Embryonic facial prominence (tissue), 1 donor: ENCODE data around the gene GTF2A1.
"Not testable (repeated sequence)": the region's sequence is repeated elsewhere in the genome, so short reads cannot be mapped to it uniquely, and the experiment has no call there.

ENCODE experiments used
- DNase-seq: peaks from one replicate; pipeline ENCODE4 v3.0.0-alpha.2; 2016; ENCODE audit errors: extremely low spot score

Gene GTF2A1

DNA sequence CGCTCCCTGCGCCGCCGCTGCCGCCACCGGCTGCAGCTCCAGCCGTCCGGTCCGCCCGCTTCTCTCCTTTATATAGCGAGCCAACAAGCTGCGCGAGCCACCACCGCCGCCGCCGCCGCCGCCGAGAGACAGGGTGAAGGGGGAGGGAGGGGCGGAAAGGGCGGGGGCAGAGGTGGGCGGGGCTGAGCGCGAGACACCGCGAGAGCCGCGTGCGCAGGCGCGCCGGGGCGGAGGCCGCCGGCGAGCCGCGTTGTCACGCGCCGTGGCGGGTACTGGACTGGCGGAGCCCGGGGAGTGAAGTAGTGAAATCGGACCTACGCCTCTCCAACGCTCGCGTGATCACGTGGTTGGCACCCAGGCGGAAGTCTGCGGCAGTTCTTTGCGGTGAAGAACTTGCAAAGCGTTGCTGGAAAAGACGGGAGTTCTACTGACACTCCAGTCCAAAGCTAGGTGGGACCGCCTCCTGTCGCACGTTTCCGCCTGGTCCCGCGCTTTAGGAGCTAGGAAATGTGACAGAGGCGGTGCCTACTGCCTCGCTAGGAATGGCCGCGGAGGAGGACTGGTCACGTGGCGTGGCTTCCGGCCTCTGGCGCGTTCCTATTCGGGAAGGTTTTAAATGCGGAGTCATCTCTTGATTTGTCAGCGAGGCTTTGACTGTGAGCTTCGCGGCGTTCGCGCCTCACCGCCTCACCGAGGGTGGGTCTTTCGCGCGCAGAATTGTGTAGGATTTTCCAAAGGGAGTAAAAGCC, at the start of gene GTF2A1:
GTF2A1 (minus strand) TSS at position 130 of the 749 bp plus-strand sequence. CDS start 441 bp downstream, outside the sequence.
- peak; percentile 95 for DNase-seq

- DNase-seq: no peak
Observed at GRCh38 chr14:81269979-81270375, 49.2 kb upstream of the GTF2A1 start.

GRCh38 chr14:81269100-81269978, 48.6 kb upstream of the GTF2A1 start:
- DNase-seq: peak; percentile 32

GRCh38 chr14:81268016-81268416, 47.3 kb upstream of the GTF2A1 start:
- no peak for DNase-seq

DNA sequence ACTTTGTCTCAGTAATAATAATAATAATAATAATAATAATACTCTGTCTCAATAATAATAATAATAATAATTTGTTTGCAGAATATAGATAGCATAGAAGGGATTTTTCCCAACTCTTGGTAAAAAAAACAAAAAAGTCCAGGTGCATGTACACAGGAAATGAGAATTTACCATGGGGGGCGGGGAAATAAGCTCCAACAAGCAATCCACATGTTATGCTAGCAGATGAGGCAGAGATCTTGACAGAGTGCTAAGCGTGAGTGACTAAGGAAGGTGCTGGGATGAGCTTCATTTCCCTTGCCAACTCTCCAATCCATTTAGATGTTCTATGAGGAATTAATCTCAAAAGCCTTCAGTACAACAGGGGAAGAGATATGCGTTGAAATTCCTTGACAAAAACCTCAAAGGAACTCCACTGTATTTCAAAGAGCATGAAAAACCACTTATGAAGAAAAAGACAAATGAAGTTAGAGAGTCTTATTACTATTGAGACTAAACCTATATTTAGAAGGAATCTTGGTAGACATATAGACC, 44.9 kb upstream of the GTF2A1 start:
- no peak for DNase-seq

- DNase-seq: no peak
Observed at GRCh38 chr14:81264671-81265070, 43.9 kb upstream of the GTF2A1 start.

GRCh38 chr14:81263777-81264410, 43.1 kb upstream of the GTF2A1 start:
- DNase-seq: no peak

DNA sequence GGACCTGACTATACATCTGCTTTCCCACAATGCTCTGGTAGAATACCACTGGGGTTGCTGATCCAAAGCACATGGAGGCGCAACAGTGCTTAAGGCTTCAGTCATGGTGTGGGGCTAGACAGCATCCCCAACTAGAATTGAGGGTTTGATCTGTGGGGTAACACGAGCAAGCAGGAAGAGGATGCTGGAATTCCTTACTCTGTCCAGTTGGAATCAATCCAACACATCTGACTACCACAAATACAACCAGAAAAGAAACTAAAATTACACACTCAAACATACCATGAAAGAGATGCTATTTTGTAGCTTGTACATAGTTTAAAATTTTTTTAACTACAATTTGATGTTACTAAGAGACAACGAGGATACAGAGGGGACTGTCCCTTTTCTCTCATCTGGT, 40.4 kb upstream of the GTF2A1 start:
- DNase-seq: peak; percentile 58

- no peak for DNase-seq
Observed at GRCh38 chr14:81260732-81261131, 40.0 kb upstream of the GTF2A1 start.

GRCh38 chr14:81256289-81256960, 35.7 kb upstream of the GTF2A1 start:
- DNase-seq: no peak

- no peak for DNase-seq
Observed at GRCh38 chr14:81252278-81252677, 31.5 kb upstream of the GTF2A1 start.

- DNase-seq: no peak
Observed at GRCh38 chr14:81247271-81247766, 26.6 kb upstream of the GTF2A1 start.

- DNase-seq: no peak
Observed at GRCh38 chr14:81246461-81247270, 25.9 kb upstream of the GTF2A1 start.

- peak; percentile 37 for DNase-seq
Observed at GRCh38 chr14:81245771-81246170, 25.0 kb upstream of the GTF2A1 start.

DNA sequence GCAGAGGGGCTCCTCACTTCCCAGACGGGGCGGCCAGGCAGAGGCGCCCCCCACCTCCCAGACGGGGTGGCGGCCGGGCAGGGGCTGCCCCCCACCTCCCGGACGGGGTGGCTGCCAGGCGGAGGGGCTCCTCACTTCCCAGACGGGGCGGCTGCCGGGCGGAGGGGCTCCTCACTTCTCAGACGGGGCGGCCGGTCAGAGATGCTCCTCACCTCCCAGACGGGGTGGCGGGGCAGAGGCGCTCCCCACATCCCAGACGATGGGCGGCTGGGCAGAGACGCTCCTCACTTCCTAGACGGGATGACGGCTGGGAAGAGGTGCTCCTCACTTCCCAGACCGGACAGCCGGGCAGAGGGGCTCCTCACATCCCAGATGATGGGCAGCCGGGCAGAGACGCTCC, 23.7 kb upstream of the GTF2A1 start:
- not testable (repeated sequence) for DNase-seq

DNA sequence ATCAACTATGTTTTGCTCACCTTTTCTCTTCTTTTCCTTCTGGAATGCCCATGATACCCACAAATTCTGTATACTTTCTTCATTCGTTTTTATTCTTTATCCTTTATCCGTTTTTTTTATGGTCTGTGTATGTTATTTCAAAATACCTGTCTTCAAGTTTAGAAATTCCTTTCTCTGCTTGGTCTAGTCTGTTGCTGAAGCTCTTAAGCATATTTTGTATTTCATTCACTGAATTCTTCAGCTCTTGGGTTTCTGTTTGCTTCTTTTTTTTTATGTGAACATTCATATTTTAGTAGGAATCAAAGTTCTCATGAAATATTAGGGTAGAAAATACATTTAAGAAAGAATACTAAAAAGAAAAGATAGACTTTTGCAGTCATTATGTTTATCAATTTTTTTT, 22.7 kb upstream of the GTF2A1 start:
- DNase-seq: no peak

DNA sequence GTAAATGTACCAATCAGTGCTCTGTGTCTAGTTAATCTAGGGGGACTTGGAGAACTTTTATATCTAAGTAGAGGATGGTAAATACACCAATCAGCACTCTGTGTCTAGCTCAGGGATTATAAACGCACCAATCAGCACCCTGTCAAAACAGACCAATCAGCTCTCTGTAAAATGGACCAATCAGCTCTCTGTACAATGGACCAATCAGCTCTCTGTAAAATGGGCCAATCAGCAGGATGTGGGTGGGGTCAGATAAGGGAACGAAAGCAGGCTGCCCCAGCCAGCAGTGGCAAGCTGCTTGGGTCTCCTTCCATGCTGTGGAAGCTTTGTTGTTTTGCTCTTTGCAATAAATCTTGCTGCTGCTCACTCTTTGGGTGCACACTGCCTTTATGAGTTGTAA, 16.1 kb upstream of the GTF2A1 start:
- DNase-seq: not testable (repeated sequence)

- no peak for DNase-seq
Observed at GRCh38 chr14:81236138-81236537, 15.4 kb upstream of the GTF2A1 start.

GRCh38 chr14:81235096-81235495, 14.3 kb upstream of the GTF2A1 start:
- no peak for DNase-seq

DNA sequence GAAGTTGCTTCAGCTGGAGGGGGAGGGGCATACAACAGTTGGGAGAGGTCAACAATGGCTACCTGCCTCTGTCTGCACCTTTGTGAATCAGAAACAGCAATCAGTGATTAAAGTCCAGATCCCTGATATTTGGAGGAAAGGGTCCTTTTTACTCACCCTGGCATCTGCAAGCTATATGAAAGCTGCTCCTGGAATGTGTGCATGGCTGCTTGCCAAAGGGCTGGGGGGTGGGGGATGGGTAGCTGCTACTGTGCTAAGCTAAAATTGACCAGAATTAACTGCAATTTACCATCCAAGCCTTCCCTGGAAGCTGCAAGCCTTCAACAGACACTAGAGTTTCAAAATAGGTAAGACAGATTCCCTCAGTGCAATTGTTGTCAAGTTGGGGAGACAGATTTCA, 13.5 kb upstream of the GTF2A1 start:
- DNase-seq: no peak

DNA sequence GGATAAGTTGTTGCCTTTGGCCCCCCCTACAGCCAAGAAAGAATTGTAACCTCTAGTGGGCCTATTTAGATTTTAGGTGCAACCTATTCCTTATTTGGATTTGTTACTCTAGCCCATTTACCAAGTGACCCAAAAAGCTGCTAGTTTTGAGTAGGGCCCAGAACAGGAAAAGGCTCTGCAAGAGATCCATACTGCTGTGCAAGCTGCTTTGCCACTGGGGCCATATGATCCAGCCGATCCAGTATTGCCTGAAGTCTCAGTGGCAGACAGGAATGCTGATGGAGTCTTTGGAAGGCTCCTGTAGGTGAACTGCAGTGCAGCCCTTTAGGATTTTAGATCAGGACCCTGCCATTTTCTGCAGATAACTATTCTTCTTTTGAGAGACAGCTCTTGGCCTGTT, 12.9 kb upstream of the GTF2A1 start:
- DNase-seq: no peak
